GM19397 (cell line): ENCODE measurements around the gene SF3A2.

ENCODE experiments used
- ATAC-seq: cut with Tn5 transposase; IDR thresholded peaks from one replicate; pipeline ENCODE4 v1.9.1; 2021; ENCODE audit warnings: mild to moderate bottlenecking, moderate library complexity; ENCODE audit not compliant: unreplicated experiment

SF3A2 gene

DNA sequence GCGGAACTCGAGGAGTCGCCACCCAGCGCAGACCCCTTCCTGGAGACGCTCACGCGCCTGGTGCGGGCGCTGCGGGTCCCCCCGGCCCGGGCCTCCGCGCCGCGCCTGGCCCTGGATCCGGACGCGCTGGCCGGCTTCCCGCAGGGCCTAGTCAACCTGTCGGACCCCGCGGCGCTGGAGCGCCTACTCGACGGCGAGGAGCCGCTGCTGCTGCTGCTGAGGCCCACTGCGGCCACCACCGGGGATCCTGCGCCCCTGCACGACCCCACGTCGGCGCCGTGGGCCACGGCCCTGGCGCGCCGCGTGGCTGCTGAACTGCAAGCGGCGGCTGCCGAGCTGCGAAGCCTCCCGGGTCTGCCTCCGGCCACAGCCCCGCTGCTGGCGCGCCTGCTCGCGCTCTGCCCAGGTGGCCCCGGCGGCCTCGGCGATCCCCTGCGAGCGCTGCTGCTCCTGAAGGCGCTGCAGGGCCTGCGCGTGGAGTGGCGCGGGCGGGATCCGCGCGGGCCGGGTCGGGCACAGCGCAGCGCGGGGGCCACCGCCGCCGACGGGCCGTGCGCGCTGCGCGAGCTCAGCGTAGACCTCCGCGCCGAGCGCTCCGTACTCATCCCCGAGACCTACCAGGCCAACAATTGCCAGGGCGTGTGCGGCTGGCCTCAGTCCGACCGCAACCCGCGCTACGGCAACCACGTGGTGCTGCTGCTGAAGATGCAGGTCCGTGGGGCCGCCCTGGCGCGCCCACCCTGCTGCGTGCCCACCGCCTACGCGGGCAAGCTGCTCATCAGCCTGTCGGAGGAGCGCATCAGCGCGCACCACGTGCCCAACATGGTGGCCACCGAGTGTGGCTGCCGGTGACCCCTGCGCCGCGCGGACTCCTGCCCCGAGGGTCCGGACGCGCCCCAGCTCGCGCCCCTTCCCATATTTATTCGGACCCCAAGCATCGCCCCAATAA, 14.8 kb downstream of the SF3A2 start:
- ATAC-seq, result no peak

DNA sequence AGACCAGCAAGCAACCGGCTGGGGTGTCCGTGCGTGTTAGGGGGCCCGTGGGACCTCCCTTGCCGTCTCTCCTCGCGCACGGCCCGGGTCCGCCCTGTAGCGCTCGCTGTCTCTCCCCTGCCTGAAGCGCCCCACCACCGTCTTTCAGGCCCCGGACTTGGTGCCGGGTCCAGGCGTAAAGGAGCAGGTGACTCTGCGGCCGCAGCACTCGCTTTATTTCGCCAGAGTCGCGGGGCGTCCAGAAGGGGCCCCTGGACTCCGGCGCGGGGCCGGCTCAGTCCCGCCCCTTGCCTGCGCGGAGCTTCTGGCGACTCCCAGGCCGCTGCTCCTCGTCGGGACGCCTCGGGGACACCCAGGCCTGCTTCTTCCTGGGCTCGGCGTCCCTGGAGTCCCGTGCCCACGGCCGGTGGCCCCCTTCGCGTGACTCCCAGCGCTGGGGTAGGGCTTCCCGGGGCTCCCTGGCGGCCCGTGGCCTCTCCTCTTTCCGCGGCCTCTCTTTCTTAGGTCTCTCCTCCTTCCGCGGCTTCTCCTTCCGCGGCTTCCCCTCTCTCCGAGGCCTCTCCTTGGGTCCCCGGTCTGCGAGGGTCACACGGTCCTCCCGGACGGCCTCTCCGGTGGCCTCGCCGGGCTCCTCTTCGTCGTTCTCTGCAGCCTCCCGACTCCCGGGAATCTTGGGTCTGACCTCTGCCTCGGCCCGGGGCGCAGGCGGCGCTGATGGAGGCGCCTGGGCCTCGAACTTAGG, 15.6 kb downstream of the SF3A2 start:
- ATAC-seq, result no peak

DNA sequence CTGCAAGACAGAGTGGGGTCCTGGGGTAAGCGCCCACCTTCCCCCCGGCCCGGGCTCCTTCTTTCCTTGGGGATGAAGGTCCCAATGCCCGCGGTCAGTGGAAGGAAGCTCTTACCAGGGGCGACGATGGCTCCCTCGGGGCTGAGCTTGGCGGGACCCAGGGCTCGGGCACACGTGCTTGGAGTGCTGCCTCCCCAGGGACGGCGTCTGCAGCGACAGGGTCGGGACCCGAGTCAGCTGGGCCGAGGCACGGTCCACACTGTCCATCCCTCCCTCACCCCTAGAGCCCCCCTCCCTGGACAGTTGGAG, 16.1 kb downstream of the SF3A2 start:
- no peak for ATAC-seq

DNA sequence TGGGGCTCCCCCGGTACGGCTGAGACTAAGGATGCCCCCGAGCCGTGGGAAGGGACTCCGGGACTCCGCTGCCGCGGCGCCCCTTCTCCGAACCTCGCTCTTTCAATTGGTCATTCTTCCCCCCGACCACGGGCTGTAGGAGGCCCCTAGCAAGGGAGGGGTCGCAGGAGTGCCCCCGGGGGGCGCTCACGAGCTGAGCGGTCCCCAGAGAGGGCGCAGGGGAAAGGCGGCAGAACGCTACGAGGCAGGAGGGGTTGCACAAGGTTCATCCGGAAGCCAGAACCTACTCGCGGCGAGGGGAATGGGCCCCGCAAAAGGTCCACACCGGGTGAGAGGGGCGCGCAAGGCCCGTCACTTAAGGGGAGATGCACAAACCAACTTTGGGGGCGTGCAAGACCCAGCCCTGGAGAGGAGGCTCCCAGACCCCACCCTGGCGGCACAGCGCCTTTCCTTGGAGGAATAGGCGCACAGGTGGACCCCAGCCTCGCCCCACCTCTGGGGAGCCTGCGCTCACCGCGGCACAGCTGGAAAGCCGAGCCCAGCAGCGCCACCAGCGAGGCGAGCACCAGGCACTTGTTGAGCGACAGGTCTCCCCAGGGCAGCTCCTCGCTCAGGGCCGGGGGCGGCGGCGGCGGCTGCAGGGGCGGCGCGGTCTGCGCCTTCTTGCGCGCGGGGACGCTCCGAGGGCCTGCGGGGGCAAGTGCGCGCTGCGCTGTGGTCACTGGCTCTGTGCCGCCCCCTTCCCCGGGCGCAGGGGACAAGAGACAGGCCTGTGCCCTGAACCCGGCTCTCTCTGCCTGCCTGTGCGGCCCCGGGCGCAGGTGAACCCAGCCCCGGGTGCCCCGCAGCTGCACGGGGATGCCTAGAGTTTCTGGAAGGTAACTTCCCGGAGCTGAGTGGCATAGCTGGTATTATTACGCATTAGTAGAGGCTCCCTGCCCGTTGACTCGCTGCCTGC, 16.8 kb downstream of the SF3A2 start:
- no peak for ATAC-seq

DNA sequence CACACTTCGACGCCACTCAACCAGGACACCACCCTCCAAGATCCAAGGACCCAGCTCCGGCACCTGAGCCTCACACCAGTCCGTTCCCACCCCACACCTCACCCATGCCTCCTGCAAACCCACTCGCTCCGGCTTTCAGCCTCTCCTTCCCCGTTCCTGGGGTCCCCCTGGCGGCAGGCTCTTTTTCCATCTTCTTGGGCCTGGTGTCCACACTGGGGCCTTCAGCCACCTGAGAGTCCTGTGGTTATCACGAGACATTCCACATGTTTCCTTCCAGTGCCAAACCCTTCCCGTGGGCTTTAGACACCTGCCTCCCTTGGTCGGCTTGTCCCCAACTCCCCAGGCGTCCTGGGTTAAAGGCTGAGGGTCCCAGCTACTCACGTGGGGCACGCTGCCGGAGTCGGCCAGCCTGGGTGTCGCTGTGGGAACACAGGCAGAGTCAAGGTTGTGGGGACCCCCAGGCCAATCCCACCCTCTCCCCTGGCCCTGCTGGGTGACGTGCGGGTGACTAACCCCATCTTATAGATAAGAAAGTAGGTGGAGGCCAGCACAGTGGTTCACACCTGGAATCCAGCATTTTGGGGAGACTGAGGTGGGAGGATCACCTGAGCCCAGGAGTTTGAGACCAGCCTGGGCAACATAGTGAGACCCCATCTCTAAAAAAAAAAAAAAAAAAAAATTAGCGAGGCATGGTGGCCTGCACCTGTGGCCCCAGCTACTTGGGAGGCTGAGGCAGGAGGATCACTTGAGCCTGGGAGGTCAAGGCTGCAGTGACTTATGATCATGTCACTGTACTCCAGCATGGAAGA, 17.6 kb downstream of the SF3A2 start:
- ATAC-seq, result no peak

DNA sequence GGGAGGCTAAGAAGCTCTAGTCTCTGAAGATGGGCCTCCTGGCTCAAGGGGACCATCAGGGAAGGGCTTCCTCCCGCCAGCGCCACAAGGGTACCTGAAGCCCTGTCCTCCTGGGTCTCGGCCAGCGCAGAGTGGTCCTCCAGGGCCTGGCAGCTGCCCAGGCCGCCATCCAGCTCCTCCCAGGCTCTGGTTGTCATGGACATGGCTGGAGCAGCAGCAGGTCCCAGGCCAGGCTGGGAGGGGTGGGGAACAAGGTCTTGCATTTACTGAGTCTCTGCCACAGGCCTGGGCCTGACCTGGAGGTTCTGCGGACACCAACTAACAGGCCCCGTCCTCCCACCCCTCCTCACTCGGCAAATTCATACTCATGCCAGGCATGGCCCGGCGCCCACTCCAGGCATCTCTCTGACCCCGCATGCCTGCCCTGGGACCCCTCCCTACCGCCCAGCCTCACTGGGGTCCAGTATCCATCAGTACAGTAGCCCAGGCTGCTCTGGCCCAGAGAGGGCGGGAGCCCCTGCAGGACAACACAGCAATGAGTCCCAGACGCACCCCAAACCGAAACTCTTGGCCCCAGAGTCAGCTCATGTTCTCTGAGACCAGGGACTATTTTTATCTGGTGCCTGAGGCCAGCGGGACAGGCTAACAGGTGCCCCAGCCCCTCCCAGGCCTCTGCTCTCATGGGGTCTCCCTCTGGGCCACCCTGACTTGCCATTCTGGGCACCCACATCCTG, 18.7 kb downstream of the SF3A2 start:
- ATAC-seq, result no peak

DNA sequence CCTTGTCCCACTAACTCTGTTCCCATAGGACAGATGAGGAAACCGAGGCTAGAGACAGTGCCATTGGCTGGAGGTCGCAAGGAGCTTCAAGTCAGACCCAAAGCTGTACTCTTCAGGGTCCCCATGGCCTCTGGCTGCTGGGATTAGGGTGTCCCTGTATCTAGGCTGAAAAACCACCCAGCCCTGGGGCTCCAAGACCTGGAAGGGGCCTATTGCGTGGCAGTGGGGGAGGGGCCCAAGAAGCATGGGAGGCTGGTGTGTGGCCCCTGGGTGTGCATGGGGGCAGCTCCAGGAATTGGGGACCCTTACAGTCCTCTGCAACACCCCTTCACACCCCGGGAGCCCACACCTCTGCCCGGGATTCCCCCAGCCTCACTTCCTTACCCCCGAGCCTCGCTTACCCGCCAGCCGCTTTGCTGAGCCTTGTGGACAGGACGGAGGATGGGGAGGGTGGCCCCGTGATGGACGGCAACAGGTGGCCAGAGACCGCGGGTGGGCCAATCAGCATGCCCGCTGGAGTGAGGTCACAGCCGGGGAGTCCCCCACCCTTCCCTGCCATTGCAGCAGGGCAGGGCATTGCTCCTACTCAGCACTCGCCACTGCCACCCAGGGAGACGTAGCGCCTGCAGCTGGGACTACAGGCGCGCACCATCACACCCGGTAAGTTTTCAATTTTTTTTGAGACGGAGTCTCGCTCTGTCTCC, 19.5 kb downstream of the SF3A2 start, which contains the start of gene JSRP1:
TSS of gene JSRP1 (minus strand) at position 436 of the 704 bp plus-strand sequence. CDS start 1,103 bp downstream, outside the sequence.
- ATAC-seq, result no peak

DNA sequence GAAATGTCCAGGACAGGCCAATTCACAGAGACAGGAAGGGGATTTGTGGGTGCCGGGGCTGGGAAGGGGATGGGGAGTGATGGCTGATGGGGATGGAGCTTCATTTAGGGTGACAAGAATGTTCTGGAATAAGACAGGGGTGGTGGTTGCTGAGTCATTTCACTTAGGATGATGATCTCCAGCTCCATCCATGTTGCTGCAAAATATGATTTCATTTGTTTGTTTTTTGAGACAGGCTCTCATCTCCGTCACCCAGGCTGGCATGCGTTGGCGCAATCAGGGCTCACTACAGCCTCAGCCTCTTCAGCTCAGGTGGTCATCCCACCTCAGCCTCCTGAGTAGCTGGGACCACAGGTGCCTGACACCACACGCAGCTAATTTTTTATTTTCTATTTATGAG, 22.7 kb downstream of the SF3A2 start:
- ATAC-seq, result no peak

DNA sequence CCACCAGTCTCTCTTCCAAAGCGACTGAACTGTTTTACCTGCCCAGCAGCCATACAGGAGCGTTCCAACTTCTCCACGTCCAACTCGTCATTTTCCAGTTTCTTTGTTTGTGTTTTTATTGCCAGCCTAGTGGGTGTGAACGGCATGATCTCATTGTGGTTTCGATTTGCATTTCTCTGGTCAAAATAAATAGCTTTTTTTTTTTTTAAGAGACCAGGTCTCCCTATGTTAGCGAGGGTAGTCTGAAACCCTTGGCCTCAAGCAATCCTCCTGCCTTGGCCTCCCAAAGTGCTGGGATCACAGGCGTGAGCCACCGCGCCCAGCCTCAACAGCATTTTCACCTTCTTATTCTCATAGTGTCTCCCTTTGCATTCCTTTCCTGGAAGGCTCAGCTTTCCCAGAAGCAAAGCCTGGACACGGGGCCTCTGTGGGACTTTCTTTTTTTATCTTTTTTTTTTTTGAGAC, 23.7 kb downstream of the SF3A2 start:
- ATAC-seq, result no peak

DNA sequence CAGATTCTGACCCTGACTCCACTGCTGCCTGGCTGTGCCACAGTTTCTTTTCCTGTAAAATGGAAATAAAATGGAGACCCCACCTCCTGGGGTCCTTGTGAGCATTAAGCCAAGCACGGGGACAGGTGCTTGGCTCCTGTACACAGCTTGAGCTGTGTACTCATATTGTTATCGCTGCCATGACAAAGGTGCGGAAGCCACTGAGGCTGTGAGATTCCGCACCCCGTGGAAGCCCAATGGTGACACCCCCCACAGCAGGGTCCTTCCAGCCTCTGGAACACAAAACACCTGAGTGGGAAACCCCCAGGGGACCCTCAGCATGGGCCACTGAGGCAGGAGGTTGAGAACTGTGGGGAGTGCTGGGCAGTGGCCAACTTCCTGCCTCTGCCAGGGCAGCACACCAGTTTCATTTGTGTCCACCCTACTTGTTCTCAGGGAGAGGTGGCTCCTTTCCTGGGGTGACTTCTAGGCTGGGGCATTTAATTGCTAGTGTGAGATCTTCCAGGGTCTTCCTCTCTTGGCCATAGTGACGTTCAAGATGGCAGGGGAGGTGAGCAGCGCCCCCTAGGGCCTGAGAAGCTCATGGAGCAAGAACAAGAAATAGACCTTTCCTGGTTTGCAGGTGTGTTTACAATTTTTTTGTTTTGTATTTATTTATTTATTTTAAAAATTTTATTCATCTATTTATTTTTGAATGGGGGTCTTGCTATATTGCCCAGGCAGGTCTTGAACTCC, 25.0 kb downstream of the SF3A2 start:
- ATAC-seq, result no peak

DNA sequence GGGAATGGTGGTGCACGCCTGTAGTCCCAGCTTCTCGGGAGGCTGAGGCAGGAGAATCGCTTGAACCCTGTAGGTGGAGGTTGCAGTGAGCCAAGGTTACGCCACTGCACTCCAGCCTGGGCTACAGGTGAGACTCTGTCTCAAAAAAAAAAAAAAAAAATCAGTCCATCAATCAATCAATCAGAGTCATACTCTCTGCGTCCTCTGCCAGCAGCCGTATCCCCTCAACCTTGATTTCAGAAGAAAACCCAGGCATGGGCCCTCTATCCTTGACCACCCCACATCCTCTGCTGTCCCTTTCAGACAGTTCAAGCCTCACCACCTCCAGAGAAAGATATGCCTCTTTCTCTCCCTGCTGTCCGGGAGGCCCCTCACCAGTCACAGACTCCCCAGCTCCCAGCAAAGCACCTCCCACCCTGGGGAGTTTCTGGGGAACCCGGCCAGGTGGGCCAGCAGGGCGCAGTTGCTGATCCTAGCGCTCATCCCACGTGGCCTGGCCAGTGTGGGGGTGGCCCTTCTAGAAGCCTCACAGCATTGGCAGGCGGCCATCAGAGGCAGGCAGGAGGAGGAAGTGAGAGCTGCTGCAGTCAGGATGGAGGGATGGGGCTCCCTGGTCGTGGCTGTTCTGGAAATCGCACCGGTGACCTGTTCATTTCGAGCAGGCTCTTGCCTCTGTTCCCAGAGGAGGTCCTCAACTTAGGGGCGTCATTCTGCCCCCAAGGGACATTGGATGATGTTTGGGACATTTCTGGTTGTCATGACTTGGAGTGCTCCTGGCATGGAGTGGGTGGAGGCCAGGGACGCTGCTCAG, 29.8 kb downstream of the SF3A2 start:
- no peak for ATAC-seq

DNA sequence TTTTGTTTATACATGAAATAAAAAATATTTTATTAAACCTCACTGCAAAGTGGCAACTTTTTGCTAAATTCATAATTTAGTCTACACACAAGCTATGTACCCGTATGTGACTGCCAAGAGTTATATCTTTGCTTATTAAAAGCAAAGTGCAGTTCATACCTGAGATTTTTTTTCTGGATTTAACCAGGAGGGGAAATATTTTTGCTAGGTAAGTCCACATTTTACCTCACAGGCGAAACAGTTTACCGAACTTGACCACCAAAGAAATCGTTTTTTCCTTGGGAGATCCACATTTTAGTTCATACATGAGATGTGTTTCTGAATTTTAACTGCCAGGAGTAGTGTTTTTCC, 31.8 kb downstream of the SF3A2 start:
- no peak for ATAC-seq

DNA sequence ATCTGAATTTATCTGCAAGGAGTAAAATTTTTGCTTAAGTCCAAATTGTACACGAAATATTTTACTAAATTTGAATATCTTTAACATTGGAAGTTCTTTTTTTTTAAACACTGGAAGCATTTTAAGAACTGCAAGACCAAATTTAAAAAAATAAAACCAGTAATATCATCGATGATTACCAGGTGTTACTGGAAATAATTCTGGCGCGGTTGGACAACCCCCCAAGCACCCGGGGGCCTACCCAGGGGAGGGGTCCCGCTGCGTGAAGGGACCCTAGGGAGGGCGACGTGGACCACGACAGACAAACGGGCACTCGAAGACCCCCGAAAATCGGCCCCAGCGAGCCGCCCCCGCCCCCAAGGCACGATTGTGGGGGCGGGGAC, 32.2 kb downstream of the SF3A2 start:
- no peak for ATAC-seq

DNA sequence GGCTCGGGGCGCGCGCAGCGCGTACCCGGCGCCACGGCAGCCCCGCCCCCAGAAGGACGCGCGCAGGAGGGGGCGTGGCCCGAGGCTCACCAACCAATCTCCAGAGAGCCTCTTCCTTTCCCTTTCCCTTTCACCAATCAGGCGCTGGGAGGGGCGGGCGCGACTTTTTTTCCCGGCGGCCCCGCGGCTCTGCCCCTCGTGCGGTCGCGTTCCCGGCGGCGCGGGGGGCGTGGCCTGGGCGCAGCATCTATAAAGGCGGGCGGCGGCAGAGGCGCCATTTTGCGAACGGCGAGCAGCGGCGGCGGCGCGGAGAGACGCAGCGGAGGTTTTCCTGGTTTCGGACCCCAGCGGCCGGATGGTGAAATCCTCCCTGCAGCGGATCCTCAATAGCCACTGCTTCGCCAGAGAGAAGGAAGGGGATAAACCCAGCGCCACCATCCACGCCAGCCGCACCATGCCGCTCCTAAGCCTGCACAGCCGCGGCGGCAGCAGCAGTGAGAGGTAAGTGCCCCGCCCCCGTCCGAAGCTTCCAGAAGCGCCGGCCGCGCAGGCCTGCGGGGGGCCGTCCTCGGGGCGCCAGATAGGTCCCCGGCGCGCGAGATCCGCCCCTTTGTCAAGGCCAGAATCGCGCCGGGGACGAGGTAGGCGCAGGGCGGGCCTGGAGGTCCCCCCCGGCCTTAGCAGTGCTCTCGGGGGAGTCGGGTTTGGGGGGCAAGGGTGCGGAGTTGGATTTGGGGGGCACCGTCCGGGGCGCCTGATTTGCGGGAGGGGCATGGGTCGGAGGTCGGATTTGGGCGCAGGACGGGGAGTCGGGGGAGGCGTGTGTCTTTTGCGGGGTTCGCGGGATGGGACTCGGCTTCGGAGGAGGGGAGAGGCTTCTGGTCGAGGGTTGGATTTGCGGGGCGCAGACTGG, 32.9 kb downstream of the SF3A2 start:
- peak; percentile 64 for ATAC-seq

DNA sequence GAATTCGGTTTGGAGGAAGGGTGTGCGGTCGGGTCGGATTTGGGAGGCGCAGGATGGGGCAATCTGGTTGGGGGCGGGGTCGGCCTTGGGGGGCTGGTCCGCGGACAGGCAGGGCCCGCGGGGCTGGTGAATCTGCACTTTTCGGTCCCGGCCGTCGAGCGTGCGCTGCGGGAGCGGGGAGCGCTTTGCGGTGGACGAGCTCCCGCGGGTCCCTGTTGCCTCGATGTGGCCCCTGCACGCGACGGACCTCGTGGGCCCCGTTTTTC, 33.5 kb downstream of the SF3A2 start:
- ATAC-seq, result no peak

DNA sequence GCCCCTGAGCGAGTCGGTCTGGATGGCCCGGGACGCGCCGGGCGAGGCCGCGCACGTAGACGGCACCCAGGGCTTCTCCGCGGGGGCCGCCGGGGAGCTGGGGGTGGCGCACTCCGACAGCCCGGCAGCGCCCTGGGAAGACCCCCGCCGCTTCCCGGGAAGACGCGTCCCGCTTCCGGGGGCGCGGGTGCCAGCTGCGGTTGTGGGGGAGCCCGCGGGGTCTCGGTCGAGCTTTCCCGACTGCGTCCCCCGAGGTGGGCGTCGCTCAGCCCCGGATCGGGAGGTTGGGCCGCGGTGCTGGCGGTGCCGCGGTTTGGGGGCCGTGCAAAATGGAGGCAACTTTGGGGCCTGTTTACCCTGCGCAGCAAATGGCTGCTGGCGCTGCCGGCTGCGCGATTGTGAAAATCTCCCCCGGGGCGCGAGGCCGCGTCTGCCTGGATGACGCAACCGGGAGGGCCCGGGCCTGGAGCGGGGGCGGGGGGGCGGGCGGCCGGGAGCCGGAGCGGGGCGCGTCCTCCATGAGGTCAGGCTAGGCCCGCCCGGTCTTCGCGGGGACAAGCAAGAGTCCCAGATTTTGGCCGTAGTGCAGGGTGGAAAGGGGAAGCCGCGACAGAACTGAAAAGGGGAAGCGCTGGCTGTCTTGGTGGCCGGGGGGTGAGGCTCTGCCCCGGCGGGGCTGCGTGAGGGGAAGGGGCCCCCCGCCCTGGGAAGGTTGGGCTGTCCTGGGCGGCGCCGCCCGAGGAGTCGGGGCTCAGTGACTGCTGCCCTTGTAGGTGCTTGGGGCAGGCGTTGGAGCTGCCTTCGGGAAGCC, 34.0 kb downstream of the SF3A2 start:
- ATAC-seq, result no peak
